Ascending aorta (tissue), 2 donors: ENCODE results near the gene GIGYF2. TPM values are rescaled to one million over a fixed set of nuclear protein-coding genes. Genes with fewer than 3 reads are reported as not detected.
"Not testable (repeated sequence)": the region's sequence is repeated elsewhere in the genome, so short reads cannot be mapped to it uniquely, and the experiment has no call there.

Source experiments
- DNase-seq, 2 donors: peaks; one replicate each; pipeline ENCODE4 v3.0.0-alpha.2; 2019; ENCODE audit warnings: low spot score in 2 of 2
- H3K27ac ChIP-seq, 2 donors: fragments of 200-600 bp; sonication (generic); one replicate each; pipeline ENCODE4 v1.5.1; 2016 to 2017; ENCODE audit warnings: mild to moderate bottlenecking in 1 of 2
- H3K27me3 ChIP-seq: fragments of 200-600 bp; sonication (generic); one replicate; pipeline ENCODE4 v1.5.1; 2017
- H3K36me3 ChIP-seq, 2 donors: fragments of 200-600 bp; sonication (generic); one replicate each; pipeline ENCODE4 v1.5.1; 2016
- H3K4me1 ChIP-seq, 2 donors: fragments of 200-600 bp; sonication (generic); one replicate each; pipeline ENCODE4 v1.5.1; 2016 to 2017; ENCODE audit warnings: mild to moderate bottlenecking in 1 of 2
- H3K4me3 ChIP-seq, 2 donors: fragments of 200-600 bp; sonication (generic); one replicate each; pipeline ENCODE4 v1.5.1; 2016 to 2017; ENCODE audit warnings: mild to moderate bottlenecking in 1 of 2
- H3K9me3 ChIP-seq, 2 donors: fragments of 200-600 bp; sonication (generic); one replicate each; pipeline ENCODE4 v1.5.1; 2016
- CTCF ChIP-seq, 3 experiments: fragments of 200-600 bp in 2 of 3; fragments of 450-650 bp in 1 of 3; sonication (generic) in 2 of 3; IDR thresholded peaks; one replicate each; pipeline ENCODE4 v1.5.1; 2016 to 2019; ENCODE audit warnings: antibody characterized with exemption in 3 of 3, mild to moderate bottlenecking in 1 of 3, moderate library complexity in 1 of 3
- intact Hi-C: fragments of 100-400 bp; cut with DNase I; formaldehyde crosslinking; loops from one replicate; pipeline ENCODE4 v1.15.1; 2023
- total RNA-seq: library from RNA; depleted of rRNA; stranded (reverse); fragments of >200 nt; gene quantifications from one replicate; pipeline ENCODE4 v1.1.0, GENCODE V29; 2016

Gene GIGYF2
- total RNA-seq, 1 donor from 2014 or later: 27.5 TPM

GRCh38 chr2:232681527-232681926, 15.6 kb upstream of the GIGYF2 start:
- Histone ChIP-seq H3K4me1 (no peaks in the 10 kb centered on the region), H3K36me3 (peaks cover 35 to 60% of the 10 kb centered on the region in 2 donors), H3K4me3 (no peak overlapping the region), H3K27ac (no peak overlapping the region), H3K9me3 (no peaks in the 10 kb centered on the region), H3K27me3 (no peaks in the 10 kb centered on the region)
- no peak for TF ChIP-seq CTCF (IDR thresholded peaks at IDR 0.05)
- intact Hi-C loops: no loop called here
- DNase-seq: no peak

- H3K27me3 ChIP-seq: no peaks in the 10 kb centered on the region
- H3K4me3 ChIP-seq: no peak overlapping the region
- intact Hi-C loops: no loop called here
- peaks cover 23 to 45% of the 10 kb centered on the region in 2 donors for H3K36me3 ChIP-seq
- H3K27ac ChIP-seq: no peak overlapping the region
- H3K4me1 ChIP-seq: no peaks in the 10 kb centered on the region
- DNase-seq: no peak
- H3K9me3 ChIP-seq: no peaks in the 10 kb centered on the region
- no peak for TF ChIP-seq CTCF (IDR thresholded peaks at IDR 0.05)
Measured at GRCh38 chr2:232683368-232683767, 13.8 kb upstream of the GIGYF2 start.

- H3K36me3 ChIP-seq: peaks cover 11 to 31% of the 10 kb centered on the region in 2 donors
- H3K27ac ChIP-seq, H3K4me1 ChIP-seq, intact Hi-C loops, H3K4me3 ChIP-seq, H3K9me3 ChIP-seq, DNase-seq, H3K27me3 ChIP-seq: not testable (repeated sequence)
Measured at GRCh38 chr2:232685391-232685790, 11.7 kb upstream of the GIGYF2 start.

GRCh38 chr2:232687382-232688160, 9.6 kb upstream of the GIGYF2 start:
- Histone ChIP-seq H3K27ac (no peak overlapping the region), H3K4me3 (no peak overlapping the region), H3K27me3 (no peaks in the 10 kb centered on the region), H3K4me1 (no peaks in the 10 kb centered on the region), H3K36me3 (peaks cover 4 to 9% of the 10 kb centered on the region in 2 donors), H3K9me3 (no peaks in the 10 kb centered on the region)
- TF ChIP-seq CTCF (IDR thresholded peaks at IDR 0.05): no peak
- intact Hi-C loops: no loop called here
- no peak for DNase-seq

- no peak for DNase-seq
- intact Hi-C loops: no loop called here
- Histone ChIP-seq H3K27me3 (no peaks in the 10 kb centered on the region), H3K36me3 (peaks cover 0 to 3% of the 10 kb centered on the region in 2 donors), H3K9me3 (no peaks in the 10 kb centered on the region), H3K4me3 (no peak overlapping the region), H3K27ac (no peak overlapping the region), H3K4me1 (no peaks in the 10 kb centered on the region)
- TF ChIP-seq CTCF (IDR thresholded peaks at IDR 0.05): no peak
Measured at GRCh38 chr2:232688201-232688600, 8.9 kb upstream of the GIGYF2 start.

GRCh38 chr2:232689152-232689910, 7.8 kb upstream of the GIGYF2 start:
- Histone ChIP-seq H3K36me3 (no peaks in the 10 kb centered on the region), H3K27ac (no peak overlapping the region), H3K4me1 (no peaks in the 10 kb centered on the region), H3K9me3 (no peaks in the 10 kb centered on the region), H3K4me3 (no peak overlapping the region), H3K27me3 (no peaks in the 10 kb centered on the region)
- intact Hi-C loops: no loop called here
- DNase-seq: no peak
- TF ChIP-seq CTCF (IDR thresholded peaks at IDR 0.05): no peak

- H3K4me1 ChIP-seq, H3K36me3 ChIP-seq, intact Hi-C loops, H3K27me3 ChIP-seq, DNase-seq, H3K9me3 ChIP-seq, H3K4me3 ChIP-seq, H3K27ac ChIP-seq: not testable (repeated sequence)
Measured at GRCh38 chr2:232691117-232691516, 6.0 kb upstream of the GIGYF2 start.
